DOHH2 (cell line): ENCODE results near the gene NAPG.
A peak's percentile ranks its signal among the peaks of the same experiment; 100 is the strongest.

ENCODE experiments used
- H3F3A ChIP-seq: fragments of 200-600 bp; sonication (generic), shearing (Covaris generic); 2 replicates; pipeline ENCODE4 v1.6.0; 2016; ENCODE audit warnings: antibody characterized with exemption, mild to moderate bottlenecking; ENCODE audit not compliant: control insufficient read depth, insufficient read depth
- H3K27ac ChIP-seq: fragments of 200-600 bp; sonication (generic); 2 replicates; pipeline ENCODE4 v1.5.1; 2014; ENCODE audit warnings: low read depth, mild to moderate bottlenecking, low read length, moderate library complexity
- H3K27me3 ChIP-seq: fragments of 200-600 bp; sonication (generic); 2 replicates; pipeline ENCODE4 v1.6.1; 2014; ENCODE audit warnings: mild to moderate bottlenecking, low read length, mixed read lengths; ENCODE audit not compliant: control insufficient read depth
- H3K36me3 ChIP-seq: fragments of 200-600 bp; sonication (generic); 2 replicates; pipeline ENCODE4 v1.6.1; 2014; ENCODE audit warnings: mild to moderate bottlenecking, low read length, moderate library complexity, mixed read lengths; ENCODE audit not compliant: control insufficient read depth
- H3K4me1 ChIP-seq: fragments of 200-600 bp; sonication (generic); 2 replicates; pipeline ENCODE4 v1.6.1; 2014; ENCODE audit warnings: mild to moderate bottlenecking, low read length, mixed read lengths; ENCODE audit not compliant: control insufficient read depth
- H3K4me2 ChIP-seq: fragments of 200-600 bp; sonication (generic); 2 replicates; pipeline ENCODE4 v1.6.0; 2014; ENCODE audit warnings: mild to moderate bottlenecking, low read length, moderate library complexity
- H3K4me3 ChIP-seq: fragments of 200-600 bp; sonication (generic); 2 replicates; pipeline ENCODE4 v1.5.1; 2014; ENCODE audit warnings: mild to moderate bottlenecking, low read length, mixed read lengths
- H3K79me2 ChIP-seq: fragments of 200-600 bp; sonication (generic); 2 replicates; pipeline ENCODE4 v1.6.1; 2014; ENCODE audit warnings: mild to moderate bottlenecking, low read length, mixed read lengths; ENCODE audit not compliant: control insufficient read depth
- H3K9me2 ChIP-seq: fragments of 200-600 bp; sonication (generic); replicated peaks from 2 replicates; pipeline ENCODE4 v1.6.1; 2014; ENCODE audit warnings: mild to moderate bottlenecking, low read length, mixed read lengths; ENCODE audit not compliant: control insufficient read depth
- H3K9me3 ChIP-seq: fragments of 200-600 bp; sonication (generic); 2 replicates; pipeline ENCODE4 v1.6.1; 2014; ENCODE audit warnings: antibody characterized with exemption, low read length, mixed read lengths; ENCODE audit not compliant: control insufficient read depth, insufficient read depth
- H4K20me1 ChIP-seq: fragments of 200-600 bp; sonication (generic); 2 replicates; pipeline ENCODE4 v1.6.0; 2014; ENCODE audit warnings: low read depth, mild to moderate bottlenecking, antibody characterized with exemption, low read length, moderate library complexity; ENCODE audit not compliant: control insufficient read depth, insufficient read depth
- EZH2phosphoT487 ChIP-seq: fragments of 200-600 bp; sonication (generic); IDR thresholded peaks from 2 replicates; pipeline ENCODE4 v1.6.1; 2017; ENCODE audit warnings: borderline replicate concordance, mild to moderate bottlenecking, antibody characterized with exemption, low read length, moderate library complexity, mixed read lengths
- TF ChIP-seq, protein P1 (sequence below): fragments of 200-600 bp; sonication (generic); IDR thresholded peaks from one replicate; pipeline ENCODE4 v1.5.1; 2014; ENCODE audit warnings: antibody characterized with exemption, mild to moderate bottlenecking, low read depth, low read length; ENCODE audit not compliant: poor library complexity, severe bottlenecking

NAPG gene

DNA sequence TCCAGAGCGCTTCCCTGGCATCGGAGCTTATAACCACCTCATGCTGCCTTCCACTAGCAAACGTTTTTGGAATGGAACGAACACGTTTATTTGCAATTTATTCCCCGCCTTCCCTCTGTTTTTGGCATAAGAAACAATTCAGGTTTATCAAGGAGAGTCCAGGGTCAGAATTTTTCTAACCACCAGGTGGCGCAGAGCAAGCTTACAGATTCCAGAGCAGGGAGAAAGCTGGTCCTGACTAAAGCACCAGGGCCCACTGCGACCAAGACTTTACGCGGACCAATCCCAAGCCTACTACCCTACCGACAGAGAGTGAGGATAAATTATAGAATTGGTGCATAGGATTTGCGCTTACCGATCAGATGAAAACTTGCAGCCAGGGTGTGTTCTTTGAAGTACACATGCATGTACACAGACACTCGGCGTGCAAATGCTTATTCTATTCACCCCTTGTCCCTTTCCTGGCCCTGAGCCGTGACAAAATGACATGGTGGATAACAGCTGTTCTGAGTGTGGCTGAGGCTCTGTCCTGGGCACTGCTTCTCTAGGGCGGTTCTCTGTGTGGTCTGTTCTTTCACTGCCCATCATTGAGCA, 34.7 kb downstream of the NAPG start:
- Histone ChIP-seq H3K27me3 (no peaks in the 10 kb centered on the region), H3K27ac (no peak overlapping the region), H3K4me2 (peak overlapping the region; percentile 77), H3K36me3 (peaks cover 15% of the 10 kb centered on the region), H3K9me2 (no peaks in the 10 kb centered on the region), H3F3A (no peaks in the 10 kb centered on the region), H3K9me3 (no peaks in the 10 kb centered on the region), H3K4me3 (peak overlapping the region; percentile 65), H3K4me1 (peaks cover 19% of the 10 kb centered on the region), H4K20me1 (no peaks in the 10 kb centered on the region; the same call in 1 of the 2 replicates), H3K79me2 (no peaks in the 10 kb centered on the region)
- no peak for TF ChIP-seq EZH2phosphoT487
- TF ChIP-seq, protein P1, sequence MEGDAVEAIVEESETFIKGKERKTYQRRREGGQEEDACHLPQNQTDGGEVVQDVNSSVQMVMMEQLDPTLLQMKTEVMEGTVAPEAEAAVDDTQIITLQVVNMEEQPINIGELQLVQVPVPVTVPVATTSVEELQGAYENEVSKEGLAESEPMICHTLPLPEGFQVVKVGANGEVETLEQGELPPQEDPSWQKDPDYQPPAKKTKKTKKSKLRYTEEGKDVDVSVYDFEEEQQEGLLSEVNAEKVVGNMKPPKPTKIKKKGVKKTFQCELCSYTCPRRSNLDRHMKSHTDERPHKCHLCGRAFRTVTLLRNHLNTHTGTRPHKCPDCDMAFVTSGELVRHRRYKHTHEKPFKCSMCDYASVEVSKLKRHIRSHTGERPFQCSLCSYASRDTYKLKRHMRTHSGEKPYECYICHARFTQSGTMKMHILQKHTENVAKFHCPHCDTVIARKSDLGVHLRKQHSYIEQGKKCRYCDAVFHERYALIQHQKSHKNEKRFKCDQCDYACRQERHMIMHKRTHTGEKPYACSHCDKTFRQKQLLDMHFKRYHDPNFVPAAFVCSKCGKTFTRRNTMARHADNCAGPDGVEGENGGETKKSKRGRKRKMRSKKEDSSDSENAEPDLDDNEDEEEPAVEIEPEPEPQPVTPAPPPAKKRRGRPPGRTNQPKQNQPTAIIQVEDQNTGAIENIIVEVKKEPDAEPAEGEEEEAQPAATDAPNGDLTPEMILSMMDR: peak; percentile 86

DNA sequence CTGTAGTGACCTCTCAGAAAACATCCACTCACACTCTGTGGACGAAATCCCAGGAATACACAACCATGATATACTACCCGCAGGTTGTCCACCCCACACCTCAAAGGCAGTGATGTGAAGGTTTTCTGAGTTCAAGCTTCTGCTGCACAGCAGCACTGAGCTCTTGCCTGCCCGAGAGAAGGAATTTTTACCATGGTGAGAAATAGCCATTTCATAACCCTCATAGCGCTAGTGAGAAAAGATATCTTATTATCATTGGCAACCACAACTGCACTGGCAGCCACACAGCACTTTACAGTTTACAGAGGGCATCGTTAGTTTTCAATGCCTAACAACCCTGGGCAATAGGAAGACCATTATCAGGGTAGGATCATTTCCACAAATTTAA, 36.9 kb downstream of the NAPG start:
- Histone ChIP-seq H3K4me1 (peaks cover 19% of the 10 kb centered on the region), H3K36me3 (no peaks in the 10 kb centered on the region; the same call in 1 of the 2 replicates), H3K9me3 (no peaks in the 10 kb centered on the region), H3K27me3 (no peaks in the 10 kb centered on the region), H4K20me1 (no peaks in the 10 kb centered on the region; the same call in 1 of the 2 replicates), H3K27ac (no peak overlapping the region), H3K4me3 (no peak overlapping the region), H3K4me2 (no peak overlapping the region), H3F3A (no peaks in the 10 kb centered on the region), H3K9me2 (no peaks in the 10 kb centered on the region), H3K79me2 (no peaks in the 10 kb centered on the region)
- TF ChIP-seq EZH2phosphoT487: no peak

DNA sequence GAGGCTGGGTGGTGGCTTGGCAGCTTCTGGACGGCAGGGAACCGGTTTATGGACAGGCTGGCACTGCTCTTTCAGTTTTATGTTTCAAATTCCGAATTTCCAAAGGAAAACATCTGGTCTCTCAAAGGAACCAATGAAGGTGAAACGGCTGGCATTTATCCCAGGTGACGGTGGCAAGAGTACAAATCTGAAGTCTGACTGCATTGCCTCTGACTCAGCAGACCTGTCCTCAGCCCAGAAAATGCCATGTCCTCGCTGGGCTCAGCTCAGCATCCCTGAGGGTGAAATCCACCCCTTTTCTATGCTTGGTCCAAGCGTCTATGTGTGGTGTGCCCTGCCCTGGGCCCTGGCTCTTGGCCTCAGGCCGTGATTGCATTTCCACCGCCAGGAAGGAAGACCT, 38.1 kb downstream of the NAPG start:
- H3F3A ChIP-seq: no peaks in the 10 kb centered on the region
- H3K79me2 ChIP-seq: no peaks in the 10 kb centered on the region
- no peaks in the 10 kb centered on the region; the same call in 1 of the 2 replicates for H4K20me1 ChIP-seq
- TF ChIP-seq EZH2phosphoT487: no peak
- TF ChIP-seq, protein P1: no peak
- H3K9me3 ChIP-seq: no peaks in the 10 kb centered on the region
- no peak overlapping the region for H3K4me2 ChIP-seq
- H3K4me1 ChIP-seq: peaks cover 16% of the 10 kb centered on the region
- H3K27me3 ChIP-seq: no peaks in the 10 kb centered on the region
- no peaks in the 10 kb centered on the region for H3K9me2 ChIP-seq
- H3K27ac ChIP-seq: no peak overlapping the region
- no peak overlapping the region for H3K4me3 ChIP-seq
- no peaks in the 10 kb centered on the region for H3K36me3 ChIP-seq

- no peak for TF ChIP-seq EZH2phosphoT487
- TF ChIP-seq, protein P1: no peak
- no peaks in the 10 kb centered on the region; the same call in 1 of the 2 replicates for H4K20me1 ChIP-seq
- no peaks in the 10 kb centered on the region for H3K9me3 ChIP-seq
- no peaks in the 10 kb centered on the region for H3K9me2 ChIP-seq
- no peak overlapping the region for H3K4me3 ChIP-seq
- no peak overlapping the region for H3K4me2 ChIP-seq
- no peaks in the 10 kb centered on the region for H3K27me3 ChIP-seq
- H3K79me2 ChIP-seq: no peaks in the 10 kb centered on the region
- no peak overlapping the region for H3K27ac ChIP-seq
- no peaks in the 10 kb centered on the region for H3K36me3 ChIP-seq
- no peaks in the 10 kb centered on the region for H3F3A ChIP-seq
- H3K4me1 ChIP-seq: peaks cover 3% of the 10 kb centered on the region
Measured at GRCh38 chr18:10564975-10565773, 39.3 kb downstream of the NAPG start.
